ENCODE measurements around the gene WDR93.

DNA sequence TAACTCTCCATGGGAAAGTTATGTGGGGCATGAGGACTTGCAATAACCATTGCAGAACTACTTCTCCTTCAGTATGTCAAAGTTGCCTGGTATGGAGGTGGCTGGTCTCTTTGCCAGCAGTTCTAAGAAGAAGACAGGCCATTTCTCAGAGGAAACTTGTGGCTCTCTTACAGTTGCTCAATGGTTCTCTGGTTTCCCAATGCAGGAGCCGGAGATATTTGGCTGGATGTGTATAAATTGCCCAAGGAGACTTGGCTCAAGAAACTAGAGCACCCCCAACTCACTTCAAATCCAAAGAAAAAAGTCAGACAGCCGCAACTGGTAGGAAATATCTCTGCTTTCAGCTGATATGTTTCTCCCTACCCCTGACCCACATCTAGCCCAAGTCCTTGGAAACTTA, 24.2 kb downstream of the WDR93 start:
- no peak for TF ChIP-seq ESRRA (CRISPR knock-in tag; IDR thresholded peaks at IDR 0.05; ENCODE audit: borderline replicate concordance)
- TF ChIP-seq, protein P1, sequence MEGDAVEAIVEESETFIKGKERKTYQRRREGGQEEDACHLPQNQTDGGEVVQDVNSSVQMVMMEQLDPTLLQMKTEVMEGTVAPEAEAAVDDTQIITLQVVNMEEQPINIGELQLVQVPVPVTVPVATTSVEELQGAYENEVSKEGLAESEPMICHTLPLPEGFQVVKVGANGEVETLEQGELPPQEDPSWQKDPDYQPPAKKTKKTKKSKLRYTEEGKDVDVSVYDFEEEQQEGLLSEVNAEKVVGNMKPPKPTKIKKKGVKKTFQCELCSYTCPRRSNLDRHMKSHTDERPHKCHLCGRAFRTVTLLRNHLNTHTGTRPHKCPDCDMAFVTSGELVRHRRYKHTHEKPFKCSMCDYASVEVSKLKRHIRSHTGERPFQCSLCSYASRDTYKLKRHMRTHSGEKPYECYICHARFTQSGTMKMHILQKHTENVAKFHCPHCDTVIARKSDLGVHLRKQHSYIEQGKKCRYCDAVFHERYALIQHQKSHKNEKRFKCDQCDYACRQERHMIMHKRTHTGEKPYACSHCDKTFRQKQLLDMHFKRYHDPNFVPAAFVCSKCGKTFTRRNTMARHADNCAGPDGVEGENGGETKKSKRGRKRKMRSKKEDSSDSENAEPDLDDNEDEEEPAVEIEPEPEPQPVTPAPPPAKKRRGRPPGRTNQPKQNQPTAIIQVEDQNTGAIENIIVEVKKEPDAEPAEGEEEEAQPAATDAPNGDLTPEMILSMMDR (IDR thresholded peaks at IDR 0.05), result no peak
- TF ChIP-seq, protein P2, sequence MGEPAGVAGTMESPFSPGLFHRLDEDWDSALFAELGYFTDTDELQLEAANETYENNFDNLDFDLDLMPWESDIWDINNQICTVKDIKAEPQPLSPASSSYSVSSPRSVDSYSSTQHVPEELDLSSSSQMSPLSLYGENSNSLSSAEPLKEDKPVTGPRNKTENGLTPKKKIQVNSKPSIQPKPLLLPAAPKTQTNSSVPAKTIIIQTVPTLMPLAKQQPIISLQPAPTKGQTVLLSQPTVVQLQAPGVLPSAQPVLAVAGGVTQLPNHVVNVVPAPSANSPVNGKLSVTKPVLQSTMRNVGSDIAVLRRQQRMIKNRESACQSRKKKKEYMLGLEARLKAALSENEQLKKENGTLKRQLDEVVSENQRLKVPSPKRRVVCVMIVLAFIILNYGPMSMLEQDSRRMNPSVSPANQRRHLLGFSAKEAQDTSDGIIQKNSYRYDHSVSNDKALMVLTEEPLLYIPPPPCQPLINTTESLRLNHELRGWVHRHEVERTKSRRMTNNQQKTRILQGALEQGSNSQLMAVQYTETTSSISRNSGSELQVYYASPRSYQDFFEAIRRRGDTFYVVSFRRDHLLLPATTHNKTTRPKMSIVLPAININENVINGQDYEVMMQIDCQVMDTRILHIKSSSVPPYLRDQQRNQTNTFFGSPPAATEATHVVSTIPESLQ (CRISPR knock-in tag; IDR thresholded peaks at IDR 0.05), result no peak
- TF ChIP-seq ZNF121 (CRISPR knock-in tag; IDR thresholded peaks at IDR 0.05), result no peak
- no peak for TF ChIP-seq TCF7 (CRISPR knock-in tag; IDR thresholded peaks at IDR 0.05; ENCODE audit: low read depth)
- TF ChIP-seq, protein P3, sequence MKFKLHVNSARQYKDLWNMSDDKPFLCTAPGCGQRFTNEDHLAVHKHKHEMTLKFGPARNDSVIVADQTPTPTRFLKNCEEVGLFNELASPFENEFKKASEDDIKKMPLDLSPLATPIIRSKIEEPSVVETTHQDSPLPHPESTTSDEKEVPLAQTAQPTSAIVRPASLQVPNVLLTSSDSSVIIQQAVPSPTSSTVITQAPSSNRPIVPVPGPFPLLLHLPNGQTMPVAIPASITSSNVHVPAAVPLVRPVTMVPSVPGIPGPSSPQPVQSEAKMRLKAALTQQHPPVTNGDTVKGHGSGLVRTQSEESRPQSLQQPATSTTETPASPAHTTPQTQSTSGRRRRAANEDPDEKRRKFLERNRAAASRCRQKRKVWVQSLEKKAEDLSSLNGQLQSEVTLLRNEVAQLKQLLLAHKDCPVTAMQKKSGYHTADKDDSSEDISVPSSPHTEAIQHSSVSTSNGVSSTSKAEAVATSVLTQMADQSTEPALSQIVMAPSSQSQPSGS (CRISPR knock-in tag; IDR thresholded peaks at IDR 0.05; ENCODE audit: borderline replicate concordance, low read depth), result no peak
- no peak for TF ChIP-seq JUN (CRISPR knock-in tag; IDR thresholded peaks at IDR 0.05)
- TF ChIP-seq ZNF263 (CRISPR knock-in tag; IDR thresholded peaks at IDR 0.05; ENCODE audit: low read depth), result no peak
- no peak for TF ChIP-seq NFE2L1 (CRISPR knock-in tag; IDR thresholded peaks at IDR 0.05)
- TF ChIP-seq, protein P4, sequence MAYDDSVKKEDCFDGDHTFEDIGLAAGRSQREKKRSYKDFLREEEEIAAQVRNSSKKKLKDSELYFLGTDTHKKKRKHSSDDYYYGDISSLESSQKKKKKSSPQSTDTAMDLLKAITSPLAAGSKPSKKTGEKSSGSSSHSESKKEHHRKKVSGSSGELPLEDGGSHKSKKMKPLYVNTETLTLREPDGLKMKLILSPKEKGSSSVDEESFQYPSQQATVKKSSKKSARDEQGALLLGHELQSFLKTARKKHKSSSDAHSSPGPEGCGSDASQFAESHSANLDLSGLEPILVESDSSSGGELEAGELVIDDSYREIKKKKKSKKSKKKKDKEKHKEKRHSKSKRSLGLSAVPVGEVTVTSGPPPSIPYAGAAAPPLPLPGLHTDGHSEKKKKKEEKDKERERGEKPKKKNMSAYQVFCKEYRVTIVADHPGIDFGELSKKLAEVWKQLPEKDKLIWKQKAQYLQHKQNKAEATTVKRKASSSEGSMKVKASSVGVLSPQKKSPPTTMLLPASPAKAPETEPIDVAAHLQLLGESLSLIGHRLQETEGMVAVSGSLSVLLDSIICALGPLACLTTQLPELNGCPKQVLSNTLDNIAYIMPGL (CRISPR knock-in tag; IDR thresholded peaks at IDR 0.05), result no peak
- TF ChIP-seq NFYB (CRISPR knock-in tag; conservative IDR thresholded peaks at IDR 0.05; ENCODE audit: low read depth), result no peak
- TF ChIP-seq CREM (CRISPR knock-in tag; IDR thresholded peaks at IDR 0.05), result no peak

All from WTC11 (cell line).